LNCaP clone FGC (cell line): ENCODE results near the gene GJA3.

ENCODE experiments used
- DNase-seq: peaks from one replicate; pipeline ENCODE4 v3.0.0-alpha.2; 2011; ENCODE audit warnings: low read depth
- H3K4me3 ChIP-seq: 2 replicates; pipeline ENCODE4 v1.5.1; 2011; ENCODE audit warnings: mild to moderate bottlenecking, low read depth, low read length, control low read depth
- TF ChIP-seq, protein P1 (sequence below): IDR thresholded peaks from 2 replicates; pipeline ENCODE4 v1.5.1; 2012; ENCODE audit warnings: mild to moderate bottlenecking; ENCODE audit not compliant: control insufficient read depth, insufficient read depth; ENCODE audit errors: extremely low read depth

GJA3 gene

GRCh38 chr13:20150561-20150960, 10.3 kb downstream of the GJA3 start:
- no peak for DNase-seq

DNA sequence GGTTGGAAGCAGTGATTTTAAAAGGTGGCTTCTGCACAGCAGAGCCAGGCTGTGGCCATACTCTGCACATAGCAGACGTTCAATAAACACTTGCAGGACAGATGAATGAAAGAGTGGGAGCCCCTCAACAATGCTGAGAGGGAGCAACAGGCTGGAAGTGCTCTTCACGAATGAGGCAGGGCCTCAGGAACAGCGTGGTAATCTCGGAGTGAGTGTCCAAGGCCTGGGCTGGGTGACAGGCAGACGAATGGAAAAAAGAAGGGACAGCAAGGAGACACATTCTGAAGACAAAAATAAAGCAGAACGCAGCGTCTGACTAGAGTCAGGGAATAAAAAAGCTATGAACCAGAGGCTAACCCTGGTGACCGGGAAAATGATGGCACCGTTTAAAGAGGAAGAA, 11.1 kb downstream of the GJA3 start:
- DNase-seq = no peak
- TF ChIP-seq, protein P1, sequence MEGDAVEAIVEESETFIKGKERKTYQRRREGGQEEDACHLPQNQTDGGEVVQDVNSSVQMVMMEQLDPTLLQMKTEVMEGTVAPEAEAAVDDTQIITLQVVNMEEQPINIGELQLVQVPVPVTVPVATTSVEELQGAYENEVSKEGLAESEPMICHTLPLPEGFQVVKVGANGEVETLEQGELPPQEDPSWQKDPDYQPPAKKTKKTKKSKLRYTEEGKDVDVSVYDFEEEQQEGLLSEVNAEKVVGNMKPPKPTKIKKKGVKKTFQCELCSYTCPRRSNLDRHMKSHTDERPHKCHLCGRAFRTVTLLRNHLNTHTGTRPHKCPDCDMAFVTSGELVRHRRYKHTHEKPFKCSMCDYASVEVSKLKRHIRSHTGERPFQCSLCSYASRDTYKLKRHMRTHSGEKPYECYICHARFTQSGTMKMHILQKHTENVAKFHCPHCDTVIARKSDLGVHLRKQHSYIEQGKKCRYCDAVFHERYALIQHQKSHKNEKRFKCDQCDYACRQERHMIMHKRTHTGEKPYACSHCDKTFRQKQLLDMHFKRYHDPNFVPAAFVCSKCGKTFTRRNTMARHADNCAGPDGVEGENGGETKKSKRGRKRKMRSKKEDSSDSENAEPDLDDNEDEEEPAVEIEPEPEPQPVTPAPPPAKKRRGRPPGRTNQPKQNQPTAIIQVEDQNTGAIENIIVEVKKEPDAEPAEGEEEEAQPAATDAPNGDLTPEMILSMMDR = no peak

More at GRCh38 chr13:20150561-20150960, 10.3 kb downstream of the GJA3 start:
- H3K4me3 ChIP-seq = no peak overlapping the region
- TF ChIP-seq, protein P1 = no peak

GRCh38 chr13:20148501-20149183, 12.2 kb downstream of the GJA3 start:
- no peak for DNase-seq
- no peak overlapping the region for H3K4me3 ChIP-seq
- TF ChIP-seq, protein P1 = no peak

More for the DNA sequence above, 11.1 kb downstream of the GJA3 start:
- H3K4me3 ChIP-seq = no peak overlapping the region

GRCh38 chr13:20146381-20146780, 14.5 kb downstream of the GJA3 start:
- TF ChIP-seq, protein P1 = no peak
- H3K4me3 ChIP-seq = no peak overlapping the region

DNA sequence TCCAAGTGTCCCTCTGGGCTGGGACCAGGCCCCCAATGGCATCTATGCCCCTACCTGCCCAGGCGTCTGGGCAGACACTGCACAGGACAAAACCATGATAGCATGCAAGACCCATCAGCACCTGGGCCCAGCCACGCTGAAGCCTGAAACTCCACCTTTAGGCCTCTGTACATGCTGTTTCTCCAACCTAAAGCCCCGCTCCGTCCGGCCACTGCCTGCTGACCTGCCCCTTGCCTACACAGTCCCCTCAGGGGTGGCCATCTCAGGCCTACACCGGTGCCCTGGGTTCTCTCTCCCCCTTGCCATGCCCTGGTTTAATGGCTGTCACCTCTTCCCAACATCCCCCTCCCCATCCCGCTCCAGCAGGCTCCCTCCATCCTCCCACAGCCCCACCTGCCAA, 15.3 kb downstream of the GJA3 start:
- H3K4me3 ChIP-seq = no peak overlapping the region
- TF ChIP-seq, protein P1 = no peak
- no peak for DNase-seq

More at GRCh38 chr13:20146381-20146780, 14.5 kb downstream of the GJA3 start:
- DNase-seq = no peak

DNA sequence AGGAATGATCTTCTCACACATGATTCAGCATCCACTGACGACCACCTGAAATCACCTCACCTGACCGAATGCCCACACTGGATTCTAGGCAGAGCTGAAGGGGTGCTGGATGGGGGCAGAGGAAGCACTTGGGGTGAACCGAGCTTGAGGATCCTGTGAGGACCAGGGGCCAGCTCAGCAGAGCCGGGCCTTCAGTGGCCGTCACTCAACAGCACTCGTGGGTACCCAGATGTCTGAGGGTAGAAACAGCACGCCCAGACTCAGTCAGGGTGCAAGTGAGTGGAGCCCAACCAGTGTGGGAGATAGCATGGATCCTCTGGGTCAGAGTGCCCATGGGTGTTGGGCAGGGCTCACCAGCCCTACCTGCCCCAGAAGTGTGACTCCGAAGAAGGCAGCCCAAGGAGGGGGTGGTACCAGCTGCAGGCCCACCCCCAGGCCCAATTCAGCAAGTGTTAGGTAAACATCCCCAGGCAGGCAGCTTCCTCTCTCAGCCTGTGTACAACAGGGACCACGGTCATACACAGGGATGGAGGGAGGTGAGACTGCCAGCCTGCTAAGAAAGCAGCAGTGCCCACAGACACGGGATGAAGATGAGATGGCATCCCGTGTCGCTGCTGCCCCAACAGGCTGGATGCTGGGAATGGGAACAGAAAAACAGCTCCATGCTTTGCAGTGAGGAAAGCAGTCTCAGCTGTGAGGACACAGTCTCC, 16.6 kb downstream of the GJA3 start:
- TF ChIP-seq, protein P1 = no peak
- no peak for DNase-seq
- no peak overlapping the region for H3K4me3 ChIP-seq
